HEK293 (cell line): ENCODE measurements around the gene GPR3.
A peak's percentile ranks its signal among the peaks of the same experiment; 100 is the strongest.

Source experiments
- BCL11B ChIP-seq: fragments of 450-650 bp; formaldehyde crosslinking; IDR thresholded peaks from 2 replicates; pipeline ENCODE4 v1.5.1; 2016; ENCODE audit warnings: low read depth, missing biosample characterization, missing genetic modification characterization
- FEZF1 ChIP-seq: fragments of 450-650 bp; formaldehyde crosslinking; IDR thresholded peaks from 2 replicates; pipeline ENCODE4 v1.5.1; 2016; ENCODE audit warnings: missing biosample characterization, missing genetic modification characterization
- GLI2 ChIP-seq: fragments of 450-650 bp; formaldehyde crosslinking; IDR thresholded peaks from 2 replicates; pipeline ENCODE4; 2017; ENCODE audit warnings: missing biosample characterization, missing genetic modification characterization, low read depth, borderline replicate concordance
- HOXA7 ChIP-seq: sonication (generic); formaldehyde crosslinking; IDR thresholded peaks from 2 replicates; pipeline ENCODE4 v1.8.1; 2022; ENCODE audit warnings: missing genetic modification reagents, borderline replicate concordance
- KLF10 ChIP-seq: fragments of 450-650 bp; IDR thresholded peaks from 2 replicates; pipeline ENCODE4 v1.5.1; 2018; ENCODE audit warnings: missing biosample characterization, mild to moderate bottlenecking, missing genetic modification characterization
- KLF7 ChIP-seq: fragments of 450-650 bp; formaldehyde crosslinking; IDR thresholded peaks from 2 replicates; pipeline ENCODE4 v1.5.1; 2016; ENCODE audit warnings: missing biosample characterization, missing genetic modification characterization, borderline replicate concordance
- KLF9 ChIP-seq: fragments of 450-650 bp; formaldehyde crosslinking; IDR thresholded peaks from 2 replicates; pipeline ENCODE4 v1.5.1; 2016; ENCODE audit warnings: missing biosample characterization, missing genetic modification characterization, low read depth
- OVOL3 ChIP-seq: fragments of 450-650 bp; formaldehyde crosslinking; IDR thresholded peaks from 2 replicates; pipeline ENCODE4 v1.5.1; 2016; ENCODE audit warnings: missing biosample characterization, missing genetic modification characterization
- PRDM10 ChIP-seq: fragments of 450-650 bp; formaldehyde crosslinking; IDR thresholded peaks from 2 replicates; pipeline ENCODE4 v1.5.1; 2016; ENCODE audit warnings: missing biosample characterization, missing genetic modification characterization
- PRDM4 ChIP-seq: fragments of 450-650 bp; formaldehyde crosslinking; IDR thresholded peaks from 2 replicates; pipeline ENCODE4 v1.5.1; 2017; ENCODE audit warnings: missing biosample characterization, missing genetic modification characterization
- RBAK ChIP-seq: fragments of 450-650 bp; formaldehyde crosslinking; IDR thresholded peaks from 2 replicates; pipeline ENCODE4 v1.5.1; 2016; ENCODE audit warnings: missing biosample characterization, missing genetic modification characterization
- SALL2 ChIP-seq: fragments of 450-650 bp; formaldehyde crosslinking; IDR thresholded peaks from 2 replicates; pipeline ENCODE4 v1.5.0; 2017; ENCODE audit warnings: missing biosample characterization, mild to moderate bottlenecking, missing genetic modification characterization, borderline replicate concordance
- SP3 ChIP-seq: fragments of 450-650 bp; formaldehyde crosslinking; IDR thresholded peaks from 2 replicates; pipeline ENCODE4 v1.5.1; 2016; ENCODE audit warnings: missing biosample characterization, missing genetic modification characterization
- ZBTB7A ChIP-seq: fragments of 450-650 bp; formaldehyde crosslinking; IDR thresholded peaks from 2 replicates; pipeline ENCODE4 v1.5.1; 2016; ENCODE audit warnings: low read depth, missing biosample characterization, missing genetic modification characterization
- ZEB2 ChIP-seq: fragments of 450-650 bp; formaldehyde crosslinking; IDR thresholded peaks from 2 replicates; pipeline ENCODE4 v1.5.1; 2016; ENCODE audit warnings: missing biosample characterization, missing genetic modification characterization
- ZFP37 ChIP-seq: fragments of 450-650 bp; formaldehyde crosslinking; IDR thresholded peaks from 2 replicates; pipeline ENCODE4 v1.5.1; 2016; ENCODE audit warnings: missing biosample characterization, missing genetic modification characterization
- ZIC2 ChIP-seq: fragments of 450-650 bp; formaldehyde crosslinking; IDR thresholded peaks from 2 replicates; pipeline ENCODE4 v1.5.1; 2016; ENCODE audit warnings: missing biosample characterization, missing genetic modification characterization
- ZNF132 ChIP-seq: fragments of 450-650 bp; formaldehyde crosslinking; IDR thresholded peaks from 2 replicates; pipeline ENCODE4 v1.5.1; 2017; ENCODE audit warnings: missing biosample characterization, missing genetic modification characterization, borderline replicate concordance
- ZNF157 ChIP-seq: fragments of 450-650 bp; formaldehyde crosslinking; IDR thresholded peaks from 2 replicates; pipeline ENCODE4 v1.5.1; 2016; ENCODE audit warnings: missing biosample characterization, missing genetic modification characterization
- ZNF169 ChIP-seq: fragments of 450-650 bp; formaldehyde crosslinking; IDR thresholded peaks from 2 replicates; pipeline ENCODE4 v1.5.1; 2016; ENCODE audit warnings: missing biosample characterization, missing genetic modification characterization
- ZNF18 ChIP-seq: fragments of 450-650 bp; formaldehyde crosslinking; IDR thresholded peaks from 2 replicates; pipeline ENCODE4 v1.5.1; 2016; ENCODE audit warnings: missing biosample characterization, missing genetic modification characterization
- ZNF221 ChIP-seq: fragments of 450-650 bp; formaldehyde crosslinking; IDR thresholded peaks from 2 replicates; pipeline ENCODE4 v1.5.1; 2017; ENCODE audit warnings: missing biosample characterization, missing genetic modification characterization, borderline replicate concordance
- ZNF223 ChIP-seq: fragments of 450-650 bp; formaldehyde crosslinking; IDR thresholded peaks from 2 replicates; pipeline ENCODE4 v1.5.1; 2016; ENCODE audit warnings: missing biosample characterization, missing genetic modification characterization
- ZNF292 ChIP-seq: fragments of 450-650 bp; formaldehyde crosslinking; IDR thresholded peaks from 2 replicates; pipeline ENCODE4 v1.5.1; 2016; ENCODE audit warnings: low read depth, missing biosample characterization, missing genetic modification characterization, borderline replicate concordance
- ZNF366 ChIP-seq: fragments of 450-650 bp; formaldehyde crosslinking; conservative IDR thresholded peaks from 2 replicates; pipeline ENCODE4 v1.5.1; 2016; ENCODE audit warnings: missing biosample characterization, missing genetic modification characterization
- ZNF433 ChIP-seq: fragments of 450-650 bp; formaldehyde crosslinking; IDR thresholded peaks from 2 replicates; pipeline ENCODE4 v1.5.1; 2016; ENCODE audit warnings: missing biosample characterization, missing genetic modification characterization, low read depth
- ZNF501 ChIP-seq: fragments of 450-650 bp; formaldehyde crosslinking; IDR thresholded peaks from 2 replicates; pipeline ENCODE4 v1.5.1; 2016; ENCODE audit warnings: missing biosample characterization, missing genetic modification characterization
- ZNF510 ChIP-seq: fragments of 450-650 bp; formaldehyde crosslinking; IDR thresholded peaks from 2 replicates; pipeline ENCODE4 v1.5.1; 2018; ENCODE audit warnings: mild to moderate bottlenecking, missing genetic modification characterization, missing biosample characterization; ENCODE audit not compliant: insufficient replicate concordance
- ZNF514 ChIP-seq: fragments of 450-650 bp; formaldehyde crosslinking; IDR thresholded peaks from 2 replicates; pipeline ENCODE4 v1.5.1; 2016; ENCODE audit warnings: missing biosample characterization, missing genetic modification characterization
- ZNF558 ChIP-seq: fragments of 450-650 bp; formaldehyde crosslinking; IDR thresholded peaks from 2 replicates; pipeline ENCODE4 v1.5.1; 2016; ENCODE audit warnings: missing biosample characterization, missing genetic modification characterization
- ZNF596 ChIP-seq: fragments of 450-650 bp; IDR thresholded peaks from 2 replicates; pipeline ENCODE4 v1.5.0; 2018; ENCODE audit warnings: missing biosample characterization, mild to moderate bottlenecking, missing genetic modification characterization, moderate library complexity
- ZNF629 ChIP-seq: fragments of 450-650 bp; formaldehyde crosslinking; IDR thresholded peaks from 2 replicates; pipeline ENCODE4 v1.5.1; 2017; ENCODE audit warnings: missing biosample characterization, missing genetic modification characterization
- ZNF76 ChIP-seq: fragments of 450-650 bp; formaldehyde crosslinking; IDR thresholded peaks from 2 replicates; pipeline ENCODE4; 2016; ENCODE audit warnings: low read depth, missing biosample characterization, missing genetic modification characterization, borderline replicate concordance
- ZNF776 ChIP-seq: fragments of 450-650 bp; formaldehyde crosslinking; IDR thresholded peaks from 2 replicates; pipeline ENCODE4 v1.5.0; 2017; ENCODE audit warnings: missing biosample characterization, missing genetic modification characterization, borderline replicate concordance
- ZNF830 ChIP-seq: fragments of 450-650 bp; IDR thresholded peaks from 2 replicates; pipeline ENCODE4 v1.5.0; 2018; ENCODE audit warnings: missing biosample characterization, missing genetic modification characterization, low read depth, mild to moderate bottlenecking, moderate library complexity
- ZNF837 ChIP-seq: fragments of 450-650 bp; formaldehyde crosslinking; IDR thresholded peaks from 2 replicates; pipeline ENCODE4 v1.5.1; 2016; ENCODE audit warnings: missing biosample characterization, missing genetic modification characterization

The GPR3 gene

GRCh38 chr1:27367160-27367650, 25.2 kb upstream of the GPR3 start (continued):
- TF ChIP-seq PRDM10 (tag by site-specific recombination), result no peak
- TF ChIP-seq HOXA7 (CRISPR knock-in tag), result no peak
- peak; percentile 48; the same call in 1 of the 2 replicates for TF ChIP-seq ZNF223
- peak; percentile 89 for TF ChIP-seq ZIC2 (tag by site-specific recombination)
- no peak for TF ChIP-seq ZNF169
- TF ChIP-seq BCL11B, result no peak
- no peak for TF ChIP-seq ZNF221 (tag by site-specific recombination)
- no peak for TF ChIP-seq ZFP37 (tag by site-specific recombination)
- no peak for TF ChIP-seq ZNF629 (tag by site-specific recombination)
- TF ChIP-seq SALL2 (tag by site-specific recombination), result no peak
- no peak for TF ChIP-seq ZNF776 (tag by site-specific recombination)
- TF ChIP-seq KLF10, result no peak
- TF ChIP-seq OVOL3 (tag by site-specific recombination), result no peak
- TF ChIP-seq ZNF157 (tag by site-specific recombination), result no peak
- no peak for TF ChIP-seq ZNF830 (tag by site-specific recombination)
- TF ChIP-seq ZBTB7A, result no peak
- TF ChIP-seq ZNF366, result 0 out of 2 replicates have a peak, but pooled peaks have one; percentile 4
- no peak; the same call in 1 of the 2 replicates for TF ChIP-seq SP3 (tag by site-specific recombination)
- no peak for TF ChIP-seq GLI2 (tag by site-specific recombination)
- TF ChIP-seq PRDM4 (tag by site-specific recombination), result no peak
- no peak for TF ChIP-seq ZNF558 (tag by site-specific recombination)
- no peak for TF ChIP-seq ZNF76 (tag by site-specific recombination)
- no peak for TF ChIP-seq RBAK (tag by site-specific recombination)
- TF ChIP-seq ZEB2 (tag by site-specific recombination), result no peak
- no peak for TF ChIP-seq KLF7 (tag by site-specific recombination)
- TF ChIP-seq FEZF1, result no peak
- TF ChIP-seq ZNF501 (tag by site-specific recombination), result 0 out of 2 replicates have a peak, but pooled peaks have one; percentile 17
- TF ChIP-seq ZNF510 (tag by site-specific recombination), result no peak
- TF ChIP-seq ZNF433 (tag by site-specific recombination), result no peak
- TF ChIP-seq ZNF837 (tag by site-specific recombination), result no peak
- no peak for TF ChIP-seq KLF9
- TF ChIP-seq ZNF132, result no peak
- no peak for TF ChIP-seq ZNF292 (tag by site-specific recombination)
- TF ChIP-seq ZNF18 (tag by site-specific recombination), result no peak
- TF ChIP-seq ZNF514, result no peak
- TF ChIP-seq ZNF596 (tag by site-specific recombination), result no peak
